GM18498 (cell line): ENCODE data around the gene GSTM2.
A peak's percentile ranks its signal among the peaks of the same experiment; 100 is the strongest.

Experiments
- ATAC-seq: cut with Tn5 transposase; IDR thresholded peaks from one replicate; pipeline ENCODE4 v1.9.1; 2021; ENCODE audit warnings: mild to moderate bottlenecking, moderate library complexity; ENCODE audit not compliant: unreplicated experiment

Gene GSTM2

GRCh38 chr1:109712321-109712864, 44.5 kb downstream of the GSTM2 start:
- no peak for ATAC-seq

GRCh38 chr1:109713636-109714035, 45.8 kb downstream of the GSTM2 start:
- no peak for ATAC-seq

GRCh38 chr1:109714661-109715372, 47.0 kb downstream of the GSTM2 start:
- ATAC-seq: no peak

- ATAC-seq: no peak
These were observed 48.3 kb downstream of the GSTM2 start for GRCh38 chr1:109716121-109716520.

GRCh38 chr1:109716570-109717090, 48.8 kb downstream of the GSTM2 start:
- ATAC-seq: no peak

GRCh38 chr1:109717729-109718128, 49.9 kb downstream of the GSTM2 start:
- ATAC-seq: no peak

GRCh38 chr1:109718495-109718894, 50.6 kb downstream of the GSTM2 start:
- ATAC-seq: no peak

- ATAC-seq: peak; percentile 69
These were observed 51.5 kb downstream of the GSTM2 start for GRCh38 chr1:109719337-109719837.

- ATAC-seq: no peak
These were observed 53.2 kb downstream of the GSTM2 start for GRCh38 chr1:109721042-109721441.

- ATAC-seq: no peak
These were observed 54.1 kb downstream of the GSTM2 start for GRCh38 chr1:109721971-109722370.

- no peak for ATAC-seq
These were observed 55.2 kb downstream of the GSTM2 start for GRCh38 chr1:109722908-109723691.
